ES-I3 (cell line): ENCODE measurements around the gene FAM181B.

Source experiments
- H3K36me3 ChIP-seq: 2 replicates; pipeline ENCODE4 v1.6.1; 2013; ENCODE audit warnings: mild to moderate bottlenecking, low read length, control low read depth, moderate library complexity; ENCODE audit not compliant: insufficient read depth
- H3K4me1 ChIP-seq: 2 replicates; pipeline ENCODE4 v1.6.1; 2013; ENCODE audit warnings: mild to moderate bottlenecking, control low read depth, low read length; ENCODE audit not compliant: insufficient read depth
- H3K9ac ChIP-seq: 2 replicates; pipeline ENCODE4 v1.6.1; 2013; ENCODE audit warnings: low read depth, mild to moderate bottlenecking, low read length, moderate library complexity
- H3K9me3 ChIP-seq: 2 replicates; pipeline ENCODE4 v1.6.1; 2013; ENCODE audit warnings: mild to moderate bottlenecking, low read length, moderate library complexity; ENCODE audit not compliant: control insufficient read depth, insufficient read depth

FAM181B gene

DNA sequence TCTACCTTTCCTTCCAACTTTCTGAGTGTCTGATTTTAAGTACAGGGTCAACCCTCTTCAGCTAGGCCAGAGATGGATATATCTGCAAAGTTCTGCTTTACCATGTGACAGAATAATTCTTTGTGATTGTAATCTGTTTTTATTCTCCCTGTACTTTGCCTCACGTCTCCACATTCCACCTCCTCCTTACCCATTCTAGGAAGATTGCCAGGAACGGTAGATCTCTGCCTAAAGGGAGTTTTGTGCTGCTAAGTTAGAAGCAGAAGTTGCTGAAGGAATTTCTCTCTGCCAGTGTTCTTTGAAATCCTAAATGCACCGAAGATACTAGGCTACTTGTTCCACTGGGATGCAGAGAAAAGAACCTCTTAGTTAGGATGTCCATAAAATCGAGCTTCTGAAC is 20.7 kb upstream of the FAM181B start:
- no peaks in the 10 kb centered on the region for H3K36me3 ChIP-seq
- no peaks in the 10 kb centered on the region for H3K9me3 ChIP-seq
- H3K4me1 ChIP-seq: 0 out of 2 replicates have a peak, but pooled peaks cover 3% of the 10 kb centered on the region
- H3K9ac ChIP-seq: no peak overlapping the region

- Histone ChIP-seq H3K9me3 (no peaks in the 10 kb centered on the region), H3K36me3 (no peaks in the 10 kb centered on the region), H3K4me1 (0 out of 2 replicates have a peak, but pooled peaks cover 3% of the 10 kb centered on the region), H3K9ac (no peak overlapping the region)
Observed at GRCh38 chr11:82753921-82754320, 20.3 kb upstream of the FAM181B start.

- Histone ChIP-seq H3K9me3 (no peaks in the 10 kb centered on the region), H3K9ac (no peak overlapping the region), H3K4me1 (0 out of 2 replicates have a peak, but pooled peaks cover 3% of the 10 kb centered on the region), H3K36me3 (no peaks in the 10 kb centered on the region)
Observed at GRCh38 chr11:82752801-82753200, 19.1 kb upstream of the FAM181B start.

GRCh38 chr11:82750643-82751139 is 17.0 kb upstream of the FAM181B start:
- Histone ChIP-seq H3K9me3 (no peaks in the 10 kb centered on the region), H3K4me1 (no peaks in the 10 kb centered on the region), H3K36me3 (no peaks in the 10 kb centered on the region), H3K9ac (no peak overlapping the region)

DNA sequence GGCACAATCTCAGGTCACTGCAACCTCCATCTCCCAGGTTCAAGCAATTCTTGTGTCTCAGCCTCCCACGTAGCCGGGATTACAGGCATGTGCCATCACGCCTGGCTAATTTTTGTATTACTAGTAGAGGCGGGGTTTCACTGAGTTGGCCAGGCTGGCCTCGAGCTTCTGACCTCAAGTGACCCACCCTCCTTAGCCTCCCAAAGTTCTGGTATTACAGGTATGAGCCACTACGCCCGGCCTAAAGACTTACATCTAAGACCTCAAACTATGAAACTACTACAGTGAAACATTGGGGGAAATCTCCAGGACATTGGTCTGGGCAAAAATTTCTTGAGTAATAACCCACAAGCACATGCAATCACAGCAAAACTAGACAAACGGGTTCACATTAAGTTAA is 13.8 kb upstream of the FAM181B start:
- H3K36me3 ChIP-seq: no peaks in the 10 kb centered on the region
- no peaks in the 10 kb centered on the region for H3K4me1 ChIP-seq
- H3K9me3 ChIP-seq: no peaks in the 10 kb centered on the region
- no peak overlapping the region for H3K9ac ChIP-seq

DNA sequence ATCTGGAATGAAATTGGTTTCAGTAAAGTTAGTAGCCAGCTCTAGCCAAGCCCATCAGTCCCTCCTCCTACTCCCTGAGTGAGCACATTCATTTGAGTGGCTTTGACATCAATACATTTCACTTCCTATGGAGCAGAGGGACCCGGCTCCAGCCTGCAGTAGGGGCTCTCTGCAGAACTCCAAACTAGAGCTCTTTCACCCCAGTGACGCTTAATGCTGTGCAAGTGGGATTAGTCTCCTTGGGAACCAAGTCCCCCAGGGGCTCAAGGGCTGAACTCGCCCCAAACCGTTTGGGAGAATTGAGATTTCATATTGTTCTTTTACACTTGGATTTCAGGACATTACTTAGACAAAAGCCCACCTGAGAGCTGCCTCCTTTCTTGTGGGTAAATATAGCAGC is 4.4 kb upstream of the FAM181B start:
- Histone ChIP-seq H3K9ac (no peak overlapping the region), H3K36me3 (no peaks in the 10 kb centered on the region), H3K4me1 (no peaks in the 10 kb centered on the region; the same call in 1 of the 2 replicates), H3K9me3 (no peaks in the 10 kb centered on the region)

GRCh38 chr11:82734120-82734479 is 436 bp upstream of the FAM181B start:
- Histone ChIP-seq H3K36me3 (no peaks in the 10 kb centered on the region), H3K4me1 (no peaks in the 10 kb centered on the region; the same call in none of the 2 replicates), H3K9ac (peak overlapping the region; percentile 45; the same call in 1 of the 2 replicates), H3K9me3 (no peaks in the 10 kb centered on the region)

- no peaks in the 10 kb centered on the region for H3K9me3 ChIP-seq
- H3K36me3 ChIP-seq: no peaks in the 10 kb centered on the region
- no peaks in the 10 kb centered on the region; the same call in none of the 2 replicates for H3K4me1 ChIP-seq
- peak overlapping the region; percentile 45; the same call in 1 of the 2 replicates for H3K9ac ChIP-seq
Observed at GRCh38 chr11:82732734-82733443, 775 bp downstream of the FAM181B start.

DNA sequence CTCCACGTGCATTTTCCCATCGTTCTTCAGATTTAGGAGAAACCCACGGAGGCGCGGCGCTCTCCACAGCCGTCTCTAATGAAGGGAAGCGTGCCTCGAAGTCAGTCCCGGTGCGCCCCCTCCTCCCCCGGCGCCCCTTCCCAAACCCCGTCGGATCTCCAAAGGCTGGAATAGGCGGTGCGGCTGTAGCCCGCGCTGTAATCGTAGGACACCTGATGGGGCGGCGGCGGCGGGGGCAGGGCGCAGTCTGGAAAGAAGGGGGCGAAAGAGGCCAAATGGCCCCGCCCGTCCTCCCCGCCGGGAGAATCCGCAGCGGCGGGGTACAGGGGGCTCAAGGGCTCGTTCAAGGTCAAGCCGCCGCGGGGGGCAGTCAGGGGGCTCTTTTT is 1.3 kb downstream of the FAM181B start:
- no peaks in the 10 kb centered on the region for H3K9me3 ChIP-seq
- H3K9ac ChIP-seq: peak overlapping the region; percentile 45; the same call in 1 of the 2 replicates
- no peaks in the 10 kb centered on the region for H3K36me3 ChIP-seq
- no peaks in the 10 kb centered on the region; the same call in none of the 2 replicates for H3K4me1 ChIP-seq

GRCh38 chr11:82731691-82732277 is 1.9 kb downstream of the FAM181B start:
- Histone ChIP-seq H3K9me3 (no peaks in the 10 kb centered on the region), H3K36me3 (no peaks in the 10 kb centered on the region), H3K4me1 (no peaks in the 10 kb centered on the region; the same call in none of the 2 replicates), H3K9ac (peak overlapping the region; percentile 45; the same call in 1 of the 2 replicates)

DNA sequence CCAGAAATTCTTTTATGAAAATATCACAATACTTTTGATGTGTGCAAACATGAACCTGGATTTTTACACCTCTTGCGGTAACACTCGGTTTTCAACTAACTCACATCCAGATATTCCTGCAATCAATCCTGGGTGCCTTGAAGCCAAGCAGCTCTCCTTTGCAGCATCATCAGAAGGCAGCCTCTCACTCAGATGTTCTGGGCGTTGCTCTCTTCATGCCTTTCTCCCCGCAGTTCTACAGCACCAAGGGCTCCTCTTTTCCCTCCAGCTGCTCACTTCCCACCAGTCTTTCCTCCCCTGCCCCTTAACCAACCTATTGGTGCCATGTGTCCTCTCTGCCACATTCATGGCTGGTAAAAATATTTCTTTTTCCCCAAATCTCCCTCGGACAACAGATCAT is 2.9 kb downstream of the FAM181B start:
- no peaks in the 10 kb centered on the region for H3K36me3 ChIP-seq
- H3K9ac ChIP-seq: no peak overlapping the region; the same call in 1 of the 2 replicates
- H3K4me1 ChIP-seq: no peaks in the 10 kb centered on the region; the same call in none of the 2 replicates
- no peaks in the 10 kb centered on the region for H3K9me3 ChIP-seq

- Histone ChIP-seq H3K9me3 (no peaks in the 10 kb centered on the region), H3K36me3 (no peaks in the 10 kb centered on the region), H3K9ac (no peak overlapping the region), H3K4me1 (no peaks in the 10 kb centered on the region; the same call in none of the 2 replicates)
Observed at GRCh38 chr11:82730286-82730685, 3.4 kb downstream of the FAM181B start.

DNA sequence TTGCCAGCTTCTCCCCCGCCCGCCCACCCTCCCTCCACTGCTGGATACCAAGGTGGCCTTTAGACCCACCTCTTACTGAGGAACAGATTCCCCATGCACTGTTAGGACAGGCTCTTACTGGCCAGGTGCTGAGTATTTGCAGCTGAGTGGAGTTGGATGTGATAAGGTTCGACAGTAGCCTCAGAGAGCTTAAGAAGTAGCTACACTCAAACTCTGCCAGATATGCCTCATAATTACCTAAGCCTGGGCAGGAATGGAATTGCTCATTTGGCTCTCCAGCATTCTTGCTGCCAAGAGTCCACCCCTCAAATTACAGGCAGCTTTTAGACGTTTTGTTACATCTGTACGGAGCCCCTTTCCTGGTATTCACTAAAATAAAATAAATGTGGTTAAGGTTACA is 9.6 kb downstream of the FAM181B start:
- Histone ChIP-seq H3K36me3 (no peaks in the 10 kb centered on the region), H3K9ac (no peak overlapping the region), H3K4me1 (no peaks in the 10 kb centered on the region), H3K9me3 (no peaks in the 10 kb centered on the region)

DNA sequence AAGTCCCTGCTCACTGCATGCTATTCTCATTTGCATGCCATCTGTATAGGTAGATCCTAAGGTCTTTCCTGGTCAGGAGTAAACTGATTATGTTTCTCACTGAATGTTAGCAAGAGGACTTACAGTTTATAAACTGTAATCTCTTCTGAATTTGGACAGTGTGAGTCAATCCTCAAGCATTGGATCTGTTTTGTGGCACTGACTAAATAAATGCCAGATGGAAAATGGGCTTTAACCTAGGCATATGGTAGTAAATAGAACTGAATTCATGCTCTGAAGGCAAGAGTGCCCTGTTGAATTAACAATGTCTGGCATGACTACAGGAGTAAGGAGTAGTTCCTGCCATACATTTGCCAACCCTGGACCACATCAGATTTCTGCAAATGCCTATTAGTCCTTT is 11.4 kb downstream of the FAM181B start:
- Histone ChIP-seq H3K4me1 (no peaks in the 10 kb centered on the region), H3K36me3 (no peaks in the 10 kb centered on the region), H3K9me3 (no peaks in the 10 kb centered on the region), H3K9ac (no peak overlapping the region)
